ENCODE results near the gene CDHR3.
A peak's percentile ranks its signal among the peaks of the same experiment; 100 is the strongest.
"Not testable (repeated sequence)": the region's sequence is repeated elsewhere in the genome, so short reads cannot be mapped to it uniquely, and the experiment has no call there.

Gene CDHR3

DNA sequence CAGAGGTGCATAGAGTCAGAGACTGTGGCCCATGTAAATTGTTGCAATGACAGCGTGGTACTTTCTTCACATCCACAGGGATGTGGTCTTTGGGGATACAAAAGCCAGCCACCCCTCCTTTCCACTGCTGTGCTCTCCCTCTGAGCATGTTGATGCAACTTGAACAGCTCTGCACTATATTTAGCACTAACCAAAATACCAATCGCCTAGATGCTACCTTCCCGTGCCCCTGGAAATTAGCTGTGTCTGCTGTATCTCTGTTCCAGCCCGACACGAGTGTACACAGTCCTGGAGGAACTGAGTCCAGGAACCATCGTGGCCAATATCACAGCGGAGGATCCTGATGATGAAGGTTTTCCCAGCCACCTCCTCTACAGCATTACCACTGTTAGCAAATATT, 38.1 kb downstream of the CDHR3 start:
- DNase-seq: no peak

DNA sequence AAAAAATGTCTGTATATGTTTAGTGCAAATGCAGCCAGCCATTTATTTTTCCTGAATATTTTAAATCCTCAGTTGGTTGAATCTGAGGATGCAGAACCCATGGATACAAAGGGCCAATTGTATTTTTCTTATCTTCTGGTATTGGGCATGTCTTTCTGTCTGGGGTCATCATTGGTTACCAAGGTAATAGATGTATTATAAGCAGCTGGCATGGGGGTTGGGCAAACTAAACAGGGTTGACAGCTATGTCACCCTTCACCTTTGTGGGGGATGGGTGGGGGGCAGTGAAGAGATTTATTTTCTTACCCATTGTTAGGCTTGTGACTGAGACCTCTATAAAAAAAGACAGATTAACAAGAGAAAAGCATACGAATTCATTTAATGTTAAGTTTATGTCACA, 38.8 kb downstream of the CDHR3 start:
- DNase-seq: no peak

DNA sequence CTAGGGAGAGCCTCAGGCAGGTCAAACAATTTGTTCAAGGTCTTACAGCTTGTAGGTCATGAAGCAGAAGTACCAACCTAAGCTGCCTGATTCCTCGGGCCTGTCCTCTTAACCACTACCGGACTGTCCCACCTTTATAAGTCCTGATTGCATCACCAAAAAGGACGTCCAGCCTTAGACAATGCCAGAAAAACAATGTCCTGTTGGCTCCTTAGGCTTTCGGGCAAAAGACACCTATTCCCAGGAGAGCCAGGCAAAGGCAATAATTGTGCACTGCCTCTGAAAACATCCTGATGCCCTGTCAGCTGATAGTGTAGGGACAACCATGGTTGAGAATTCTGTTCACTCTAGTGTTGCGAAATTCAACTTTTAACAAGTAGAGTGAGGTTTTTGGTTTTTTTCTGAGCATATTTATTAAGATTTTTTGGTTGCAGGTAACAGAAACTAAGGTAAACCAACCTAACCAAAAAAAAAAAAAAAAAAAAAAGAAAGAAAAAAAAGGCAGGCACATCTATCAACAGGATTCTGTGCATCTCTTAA, 40.5 kb downstream of the CDHR3 start:
- no peak for DNase-seq

DNA sequence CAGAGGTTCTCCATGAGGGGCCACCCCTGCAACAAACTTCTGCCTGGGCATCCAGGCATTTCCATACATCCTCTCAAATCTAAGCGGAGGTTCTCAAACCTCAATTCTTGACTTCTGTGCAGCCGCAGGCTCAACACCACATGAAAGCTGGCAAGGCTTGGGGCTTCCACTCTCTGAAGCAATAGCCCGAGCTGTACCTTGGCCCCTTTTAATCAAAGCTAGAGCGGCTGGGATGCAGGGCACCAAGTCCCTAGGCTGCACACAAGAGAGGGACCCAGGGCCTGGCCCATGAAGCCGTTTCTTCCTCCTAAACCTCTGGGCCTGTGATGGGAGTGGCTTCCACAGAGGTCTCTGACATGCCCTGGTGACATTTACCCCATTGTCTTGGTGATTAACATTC, 43.8 kb downstream of the CDHR3 start:
- DNase-seq: no peak

DNA sequence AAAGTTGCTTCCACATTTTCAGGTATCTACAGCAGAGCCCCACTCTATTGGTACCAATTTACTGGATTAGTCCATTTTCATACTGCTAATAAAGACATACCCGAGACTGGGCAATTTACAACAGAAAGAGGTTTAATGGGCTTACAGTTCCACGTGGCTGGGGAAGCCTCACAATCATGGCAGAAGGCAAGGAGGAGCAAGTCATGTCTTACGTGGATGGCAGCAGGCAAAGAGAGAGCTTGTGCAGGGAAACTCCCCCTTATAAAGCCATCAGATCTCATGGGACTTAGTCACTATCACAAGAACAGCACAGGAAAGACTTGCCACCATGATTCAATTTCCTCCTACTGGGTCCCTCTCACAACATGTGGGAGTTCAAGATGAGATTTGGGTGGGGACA, 44.7 kb downstream of the CDHR3 start:
- DNase-seq: not testable (repeated sequence)

DNA sequence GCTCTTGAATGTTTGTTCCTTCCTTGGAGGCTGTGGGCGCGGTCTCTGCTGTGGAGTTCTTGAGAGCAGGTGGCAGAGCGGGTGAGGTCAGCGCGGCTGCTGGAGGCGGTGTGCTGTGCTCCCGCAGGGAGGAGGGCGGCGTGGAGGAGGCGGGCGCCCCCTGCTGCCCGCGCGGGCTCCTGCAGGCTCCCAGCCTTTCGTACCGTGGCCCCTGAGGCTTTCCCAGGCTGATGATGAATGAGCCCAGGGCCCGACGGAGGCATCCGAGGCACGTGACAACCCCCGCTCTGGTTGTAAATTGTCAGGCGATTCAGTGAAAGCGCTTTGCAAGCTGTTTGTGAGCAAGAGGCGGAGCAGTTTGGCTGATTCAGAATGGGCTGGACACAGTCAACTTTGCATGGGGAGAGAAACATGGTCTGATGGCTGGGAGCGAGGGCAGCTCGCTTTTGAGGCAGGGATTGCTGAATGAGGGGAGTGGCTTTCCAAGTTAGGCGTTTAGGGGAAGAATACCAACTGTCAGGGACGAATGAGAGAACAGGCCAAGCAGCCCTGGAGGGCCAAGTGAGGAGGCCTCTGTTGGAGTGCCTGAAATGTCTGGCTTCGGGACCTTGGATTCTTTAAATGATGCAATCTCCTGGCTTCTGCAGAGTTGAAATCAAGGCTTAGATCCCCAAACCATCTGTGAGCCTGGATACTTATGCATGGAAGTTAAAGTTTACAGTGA, 46.6 kb downstream of the CDHR3 start:
- peak; percentile 85 for DNase-seq

DNA sequence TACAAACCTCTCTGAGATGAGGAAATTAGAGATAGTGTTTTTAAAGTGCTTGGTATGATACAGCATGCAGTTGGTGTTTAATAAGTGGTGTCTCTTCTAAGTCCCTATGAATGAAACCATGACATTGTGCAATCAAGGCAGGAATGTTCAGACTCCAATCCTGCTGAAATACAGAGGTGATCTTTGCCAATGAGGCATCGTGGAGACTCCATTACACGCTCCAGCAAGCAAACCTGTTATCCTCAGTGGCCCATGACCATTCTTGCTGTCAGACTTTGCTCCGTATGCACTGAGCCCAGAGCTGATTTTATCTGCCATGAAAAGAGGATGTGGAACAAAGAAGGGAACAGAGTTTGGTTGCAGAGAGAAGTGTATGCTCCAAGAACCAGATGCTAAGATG, 47.3 kb downstream of the CDHR3 start:
- no peak for DNase-seq

DNA sequence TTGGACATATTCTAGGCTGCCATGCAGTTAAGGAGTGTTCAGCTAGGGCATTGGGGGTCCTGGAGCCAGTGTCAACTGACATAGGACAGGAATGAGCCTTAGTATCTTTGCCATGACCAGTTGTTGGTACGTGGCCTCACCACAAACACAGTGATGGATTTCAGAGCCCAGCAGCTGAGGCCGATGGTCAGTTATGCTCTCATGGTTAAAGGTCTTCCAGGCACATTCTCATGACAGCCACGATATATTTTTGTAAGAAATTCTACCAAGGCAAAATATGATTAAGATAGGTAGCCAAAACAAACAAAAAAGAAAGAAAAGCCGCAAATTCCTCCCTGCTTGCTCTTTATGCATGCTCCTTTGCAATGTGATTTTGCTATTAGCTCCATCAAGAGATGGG, 47.8 kb downstream of the CDHR3 start:
- no peak for DNase-seq

DNA sequence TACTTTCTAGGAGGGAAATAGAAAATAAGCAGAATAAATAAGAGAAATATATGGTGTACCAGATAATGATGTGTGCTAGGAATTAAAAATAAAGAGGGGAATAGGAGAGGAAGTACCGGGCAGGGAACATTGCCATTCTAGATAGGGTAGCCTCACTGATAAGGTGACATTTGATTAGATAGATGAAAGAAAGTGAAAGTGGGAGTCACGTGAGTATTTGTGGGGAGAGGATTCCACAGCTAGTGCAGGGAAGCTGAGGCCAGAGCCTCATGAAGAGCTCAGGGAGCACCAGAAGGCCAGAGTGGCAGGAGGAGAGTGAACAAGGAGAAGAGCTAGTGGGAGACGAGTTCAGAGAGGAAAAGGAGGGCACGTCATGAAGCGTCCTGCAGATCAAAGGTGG, 49.1 kb downstream of the CDHR3 start:
- DNase-seq: no peak

DNA sequence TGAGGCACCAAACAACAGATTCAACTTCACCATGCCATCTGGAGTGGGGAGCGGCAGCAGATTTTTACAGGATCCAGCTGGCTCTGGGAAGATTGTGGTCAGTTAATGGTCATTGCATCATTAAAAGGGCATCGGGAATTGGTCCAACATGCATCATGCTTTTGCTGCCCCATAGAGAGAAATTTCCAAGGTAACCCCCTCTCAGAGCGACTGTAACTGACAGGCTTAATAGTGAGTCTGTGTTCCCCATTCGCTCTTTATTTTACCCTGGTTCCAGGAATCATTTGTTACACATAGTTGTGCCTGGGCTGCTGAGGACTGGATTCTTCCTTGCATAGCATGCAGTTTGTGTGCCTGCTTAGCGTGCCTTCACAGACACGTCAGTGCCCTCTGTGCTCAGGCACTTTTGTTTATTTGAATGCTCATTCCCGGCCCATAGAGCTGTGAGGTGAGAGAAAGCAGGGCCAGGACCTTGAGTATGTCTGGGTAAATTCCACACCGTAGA, 49.9 kb downstream of the CDHR3 start:
- no peak for DNase-seq

DNA sequence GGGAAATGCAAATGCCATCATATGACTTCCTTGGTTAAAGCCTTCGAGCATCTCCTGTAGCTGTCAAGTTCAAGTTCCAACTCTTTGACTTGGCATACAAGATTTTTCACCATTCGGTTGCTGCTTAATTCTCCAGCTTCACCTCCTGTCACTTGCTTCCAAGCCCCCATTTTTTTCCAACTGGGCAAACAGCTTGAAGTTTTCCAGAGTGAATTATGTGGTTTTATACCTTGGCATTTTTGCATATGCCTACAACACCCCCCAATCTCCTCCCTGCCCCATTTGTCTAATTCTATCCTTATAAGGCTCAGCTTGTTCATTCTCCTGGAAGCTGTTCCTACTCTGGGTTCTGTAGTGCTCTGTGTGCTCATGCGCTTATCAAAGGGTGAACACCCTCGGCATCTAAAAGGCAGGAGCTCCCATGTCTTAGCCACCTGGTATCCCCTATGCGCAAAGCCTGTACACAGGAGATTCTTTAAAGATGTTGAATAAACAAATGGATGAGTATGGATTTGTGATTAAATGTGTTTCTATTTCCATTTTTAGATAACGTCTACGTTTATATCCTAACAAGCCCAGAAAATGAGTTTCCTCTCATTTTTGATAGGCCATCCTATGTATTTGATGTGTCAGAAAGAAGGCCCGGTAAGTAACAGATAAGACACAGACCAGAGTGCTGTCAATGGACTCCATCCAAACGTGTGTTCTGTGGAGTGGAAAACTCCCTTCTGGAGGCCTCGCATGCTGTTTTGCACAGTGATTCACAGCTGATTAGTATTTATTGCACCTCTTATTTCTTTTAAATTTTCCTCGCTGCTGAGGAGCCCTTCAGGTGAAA, 52.5 kb downstream of the CDHR3 start:
- no peak for DNase-seq

DNA sequence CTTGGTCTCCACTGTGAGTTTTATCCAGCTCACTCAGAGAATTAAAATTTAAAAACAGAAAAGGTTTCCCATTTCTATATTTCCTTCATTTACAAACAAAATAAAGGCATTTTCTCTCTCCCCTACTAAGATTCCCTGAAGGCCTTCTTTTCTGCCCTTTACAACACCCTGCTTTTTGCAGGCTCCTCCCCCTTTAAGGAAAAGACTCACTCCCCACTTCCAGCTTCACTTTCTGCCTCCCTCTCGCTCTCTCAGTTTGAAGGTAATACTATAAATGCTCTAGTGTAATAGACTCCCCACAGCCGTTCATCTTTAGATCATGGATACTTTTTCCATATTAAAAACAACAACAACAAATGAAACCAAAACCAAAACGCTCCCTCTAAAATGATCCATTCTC, 53.3 kb downstream of the CDHR3 start:
- DNase-seq: no peak

DNA sequence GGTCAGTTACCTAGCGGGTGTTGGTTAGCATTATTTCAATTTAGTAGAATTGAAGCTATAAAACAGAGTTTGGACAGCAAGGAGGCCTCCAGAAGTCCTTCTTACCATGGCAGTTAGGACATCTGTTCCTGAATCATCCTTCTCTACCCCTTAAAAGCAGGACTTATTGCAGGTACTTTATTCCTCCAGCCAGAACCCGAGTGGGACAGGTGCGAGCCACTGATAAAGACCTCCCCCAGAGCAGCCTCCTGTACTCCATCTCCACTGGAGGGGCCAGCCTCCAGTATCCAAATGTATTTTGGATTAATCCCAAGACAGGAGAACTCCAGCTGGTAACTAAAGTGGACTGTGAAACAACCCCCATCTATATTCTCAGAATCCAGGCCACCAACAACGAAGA, 54.6 kb downstream of the CDHR3 start:
- no peak for DNase-seq

DNA sequence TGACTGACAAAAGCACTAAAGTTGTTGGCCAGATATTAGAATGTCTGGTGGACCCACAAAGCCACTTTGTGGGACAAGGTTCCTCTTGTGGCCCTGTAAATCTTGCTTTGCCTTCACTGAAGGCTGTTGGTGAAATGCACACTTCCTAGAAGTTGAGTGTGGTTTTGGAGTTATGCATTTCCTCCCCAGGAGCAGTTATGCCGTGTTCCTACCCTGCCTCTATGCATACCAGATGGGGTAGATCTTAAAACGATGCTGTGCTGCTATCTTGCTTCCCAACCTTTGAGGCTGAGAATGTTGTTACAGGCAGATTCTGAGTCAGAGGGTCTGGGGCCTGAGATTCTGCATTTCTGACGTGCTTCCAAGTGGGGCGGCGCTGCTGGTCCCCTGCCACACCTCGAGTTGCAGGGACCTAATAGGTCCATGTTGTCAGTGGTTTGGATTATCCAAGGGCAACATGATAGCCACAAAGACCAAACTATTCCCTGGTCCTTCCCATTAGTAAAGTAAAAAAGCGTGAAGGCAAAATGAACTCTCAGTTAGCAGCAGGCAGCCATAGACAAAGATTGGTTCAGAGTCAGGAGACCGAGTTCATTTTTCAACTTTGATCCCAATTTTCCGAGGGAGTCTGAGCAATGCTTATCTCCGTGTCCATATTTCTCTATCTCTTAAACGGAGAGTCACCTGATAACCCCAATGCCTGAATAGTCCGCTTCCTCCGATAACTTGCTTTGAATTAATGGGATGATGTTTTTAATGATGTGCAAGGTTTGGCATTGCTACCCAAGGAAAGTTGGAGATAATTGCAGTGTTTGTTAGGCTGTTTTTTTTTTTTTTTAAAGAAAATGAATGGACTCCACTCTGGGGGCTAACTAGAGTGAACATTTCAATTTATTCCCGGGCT, 55.8 kb downstream of the CDHR3 start:
- no peak for DNase-seq

DNA sequence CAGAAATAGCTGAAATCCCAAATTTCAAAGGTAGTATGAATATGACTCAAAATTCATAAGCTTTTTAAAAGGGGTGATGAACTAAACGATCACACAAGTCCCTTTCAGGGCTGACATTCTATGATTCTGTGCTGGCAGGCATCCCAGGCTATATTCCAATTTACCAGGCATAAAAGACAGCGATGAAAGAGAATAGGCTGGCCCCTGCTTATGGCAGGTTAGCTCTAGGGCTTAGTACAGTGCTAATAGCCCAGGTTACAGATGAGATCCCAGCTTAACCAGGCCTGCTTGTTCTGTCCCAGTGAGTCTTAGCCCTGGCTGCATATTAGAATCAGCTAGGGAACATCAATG, 56.4 kb downstream of the CDHR3 start:
- no peak for DNase-seq

DNA sequence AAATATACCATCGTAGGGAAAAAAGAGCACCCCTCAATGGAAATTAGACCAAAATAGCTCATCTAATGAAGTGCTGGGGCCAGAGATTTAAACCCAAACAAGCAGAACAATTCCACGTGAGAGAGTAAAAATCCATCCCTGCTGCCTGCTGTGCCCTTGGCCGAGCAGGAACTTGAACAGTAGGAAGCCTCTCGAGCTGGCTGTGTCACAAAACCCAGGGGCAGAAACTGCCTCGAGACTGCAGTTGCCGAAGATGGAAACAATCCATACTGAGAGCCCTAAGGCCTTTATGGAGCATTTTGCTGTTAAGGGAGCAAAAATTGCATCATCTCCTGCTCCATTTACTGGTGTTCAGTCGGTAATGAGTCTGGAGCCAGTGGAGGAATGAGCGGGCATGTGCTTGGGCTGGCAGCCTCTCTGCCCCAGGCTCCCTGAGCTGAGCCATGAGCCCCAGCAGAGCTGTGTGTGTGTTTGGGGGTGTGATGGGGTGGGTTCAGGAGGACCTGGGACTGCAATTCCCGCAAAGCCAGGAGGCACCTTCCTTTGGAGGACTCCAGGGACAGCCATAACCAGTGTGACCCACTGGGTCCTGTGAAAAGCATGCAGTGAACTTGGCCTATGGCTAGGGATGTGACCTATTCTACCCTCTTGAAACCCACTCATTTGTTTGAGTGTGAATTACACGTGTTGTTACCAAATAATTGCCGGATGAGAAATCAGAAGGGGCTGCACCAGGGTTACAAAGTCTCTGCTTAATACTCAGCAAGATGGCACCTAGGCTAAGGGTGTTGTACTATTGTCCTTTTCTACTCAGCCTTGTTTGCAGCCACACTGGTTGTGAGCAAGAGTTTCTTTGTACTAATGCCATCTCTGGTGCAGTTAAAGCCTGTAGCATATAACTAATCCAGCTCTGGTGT, 58.3 kb downstream of the CDHR3 start:
- DNase-seq: peak; percentile 12

DNA sequence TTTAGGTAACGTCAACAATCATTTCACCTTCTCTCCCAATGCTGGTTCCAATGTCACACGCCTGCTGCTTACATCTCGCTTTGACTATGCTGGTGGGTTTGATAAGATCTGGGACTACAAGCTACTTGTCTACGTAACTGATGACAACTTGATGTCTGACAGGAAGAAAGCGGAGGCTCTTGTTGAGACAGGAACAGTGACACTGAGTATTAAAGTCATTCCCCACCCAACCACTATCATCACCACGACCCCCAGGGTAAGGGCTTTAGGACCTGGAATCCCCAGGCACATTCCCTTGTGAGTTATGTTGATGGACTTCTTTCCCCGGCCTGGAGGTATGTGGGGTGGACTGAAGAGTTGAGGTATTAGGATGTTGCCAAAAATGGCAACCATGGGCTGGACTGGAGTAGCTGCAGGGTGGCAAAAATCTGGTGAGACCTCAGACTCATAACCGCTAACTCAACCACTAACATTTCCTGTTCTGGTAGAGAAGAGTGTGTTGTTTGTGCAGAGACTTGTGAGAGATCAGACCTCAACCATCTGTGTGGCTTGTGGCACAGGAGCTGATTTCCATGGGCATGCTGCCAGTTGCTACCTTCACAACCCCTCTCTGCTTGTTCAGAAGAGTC, 59.2 kb downstream of the CDHR3 start:
- DNase-seq: peak; percentile 91

DNA sequence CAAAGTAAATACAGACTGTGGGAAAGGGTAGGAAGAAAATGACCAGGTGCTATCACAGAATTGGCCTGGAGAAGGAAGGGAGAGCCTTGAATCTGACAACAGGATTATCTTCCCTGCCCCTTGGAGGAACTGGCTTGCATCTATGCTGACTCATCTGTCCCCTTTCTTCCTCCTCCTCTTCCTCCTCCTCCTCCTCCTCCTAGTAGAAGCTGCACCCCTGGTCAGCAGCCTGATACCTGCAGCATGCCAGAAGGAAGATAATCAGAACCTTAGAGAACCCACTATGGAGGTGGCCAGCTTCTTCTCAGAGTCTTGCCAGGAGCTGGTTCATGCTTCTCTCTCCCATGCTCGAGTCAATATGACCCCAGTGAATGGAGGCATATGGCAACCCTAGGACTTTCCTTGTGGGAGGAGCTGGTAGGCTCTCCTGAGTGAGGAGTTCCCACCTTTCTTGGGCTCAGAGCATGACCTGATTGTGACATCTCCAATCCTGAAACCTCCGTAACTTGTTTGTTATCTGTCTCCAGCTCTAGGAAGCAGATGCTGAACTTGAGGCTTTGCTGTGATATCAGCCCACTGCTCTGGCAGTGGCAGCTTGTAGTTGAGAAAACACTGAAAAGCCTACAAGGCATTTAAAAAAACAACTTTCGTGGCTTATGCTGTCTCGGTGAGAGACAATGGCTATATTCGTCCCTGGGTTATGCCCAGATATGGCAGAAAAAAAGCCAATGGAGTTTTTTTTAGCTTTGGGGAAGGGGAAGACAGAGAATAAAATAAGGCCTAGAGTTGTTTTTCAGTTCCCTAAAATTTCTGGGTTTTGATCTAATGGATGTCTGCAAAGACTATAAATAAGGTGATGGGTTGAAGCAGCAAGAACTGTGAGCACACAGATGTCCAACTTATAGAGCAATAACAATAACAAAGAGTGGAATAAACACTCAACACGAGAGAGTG, 60.6 kb downstream of the CDHR3 start:
- no peak for DNase-seq

DNA sequence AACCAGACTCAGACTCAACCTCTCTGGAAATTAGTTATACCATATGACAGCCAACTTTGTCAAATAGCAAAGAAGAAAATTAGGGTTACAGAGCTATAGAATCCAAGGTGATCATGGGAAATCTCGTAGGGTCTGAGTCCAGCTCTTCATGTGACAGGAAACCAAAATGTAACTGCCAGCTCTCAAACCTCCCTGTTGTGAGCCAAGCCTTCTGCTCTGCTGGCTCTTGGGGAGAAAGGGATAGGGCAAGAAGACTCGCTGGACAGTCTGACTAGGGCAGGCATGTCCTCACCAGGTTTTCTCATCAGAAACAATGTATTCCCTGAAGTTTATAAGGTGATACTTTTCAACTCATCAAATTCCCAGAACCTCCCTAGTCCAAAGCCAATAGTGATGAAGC, 63.0 kb downstream of the CDHR3 start:
- no peak for DNase-seq

DNA sequence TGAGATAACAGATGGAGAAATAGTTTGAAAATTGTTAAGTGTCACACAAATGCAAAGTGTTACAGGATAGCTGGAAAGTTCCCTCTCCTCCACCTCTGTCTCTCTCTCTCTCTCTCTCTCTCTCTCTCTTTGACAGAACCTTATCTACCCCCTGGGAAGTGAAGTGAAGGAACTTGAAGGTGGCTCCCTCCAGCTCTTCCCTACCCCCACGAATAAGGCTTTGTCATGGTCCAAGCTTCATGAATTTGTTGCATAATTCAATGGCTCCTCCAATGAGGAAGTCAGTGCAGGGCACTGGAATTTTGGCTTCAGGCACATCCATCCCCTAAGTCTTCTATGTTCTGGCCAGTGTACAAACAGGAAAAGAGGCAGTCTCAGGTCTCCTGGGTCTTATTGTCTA, 66.4 kb downstream of the CDHR3 start:
- no peak for DNase-seq

All from activated CD4-positive, alpha-beta T cell treated with anti-CD3 and anti-CD28 coated beads, Interleukin-2, amount 50 U/mL, for 16 hours (primary cell).